Stomach (tissue), 4 donors: Measurements from ENCODE around the gene PIP4K2C.

Source experiments
- EP300 ChIP-seq: sonication (generic); formaldehyde crosslinking; IDR thresholded peaks from one replicate; pipeline ENCODE4 v1.6.1; 2017; ENCODE audit warnings: antibody characterized with exemption
- POLR2A ChIP-seq, 4 donors: fragments of 450-650 bp; IDR thresholded peaks; one replicate each; pipeline ENCODE4 v1.6.1; 2016; ENCODE audit warnings: antibody characterized with exemption in 4 of 4, control low read depth in 2 of 4, mild to moderate bottlenecking in 1 of 4, moderate library complexity in 1 of 4
- POLR2AphosphoS5 ChIP-seq, 3 donors: sonication (generic); formaldehyde crosslinking; IDR thresholded peaks; one replicate each; pipeline ENCODE4 v1.6.1; 2016; ENCODE audit warnings: antibody characterized with exemption in 3 of 3
- TF ChIP-seq, protein P1 (sequence below), 7 experiments: fragments of 450-650 bp in 4 of 7; fragments of 200-600 bp in 3 of 7; sonication (generic) in 3 of 7; IDR thresholded peaks; one replicate each; pipeline ENCODE4 v1.5.1; 2016 to 2019; ENCODE audit warnings: antibody characterized with exemption in 7 of 7, control low read depth in 2 of 7, mild to moderate bottlenecking in 1 of 7

DNA sequence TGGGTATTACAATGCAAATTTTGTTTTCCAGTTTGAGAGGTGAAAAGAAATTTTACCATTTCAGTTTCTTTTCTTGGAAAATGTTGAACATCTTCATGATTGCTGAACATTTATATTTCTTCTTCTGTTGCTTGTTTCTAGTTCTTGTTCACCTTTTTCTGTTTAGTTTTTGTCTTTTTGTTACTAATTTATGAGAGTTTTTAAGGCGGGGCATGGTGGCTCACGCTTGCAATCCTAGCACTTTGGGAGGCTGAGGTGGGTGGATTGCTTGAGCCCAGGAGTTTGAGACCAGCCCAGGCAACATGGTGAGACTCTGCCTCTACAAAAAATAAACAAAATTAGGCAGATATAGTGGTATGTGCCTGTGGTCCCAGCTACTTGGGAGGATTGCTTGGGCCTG, 30.5 kb upstream of the PIP4K2C start:
- TF ChIP-seq POLR2A (IDR thresholded peaks at IDR 0.05) (no peak), EP300 (no peak), POLR2AphosphoS5 (IDR thresholded peaks at IDR 0.05) (no peak)
- TF ChIP-seq, protein P1, sequence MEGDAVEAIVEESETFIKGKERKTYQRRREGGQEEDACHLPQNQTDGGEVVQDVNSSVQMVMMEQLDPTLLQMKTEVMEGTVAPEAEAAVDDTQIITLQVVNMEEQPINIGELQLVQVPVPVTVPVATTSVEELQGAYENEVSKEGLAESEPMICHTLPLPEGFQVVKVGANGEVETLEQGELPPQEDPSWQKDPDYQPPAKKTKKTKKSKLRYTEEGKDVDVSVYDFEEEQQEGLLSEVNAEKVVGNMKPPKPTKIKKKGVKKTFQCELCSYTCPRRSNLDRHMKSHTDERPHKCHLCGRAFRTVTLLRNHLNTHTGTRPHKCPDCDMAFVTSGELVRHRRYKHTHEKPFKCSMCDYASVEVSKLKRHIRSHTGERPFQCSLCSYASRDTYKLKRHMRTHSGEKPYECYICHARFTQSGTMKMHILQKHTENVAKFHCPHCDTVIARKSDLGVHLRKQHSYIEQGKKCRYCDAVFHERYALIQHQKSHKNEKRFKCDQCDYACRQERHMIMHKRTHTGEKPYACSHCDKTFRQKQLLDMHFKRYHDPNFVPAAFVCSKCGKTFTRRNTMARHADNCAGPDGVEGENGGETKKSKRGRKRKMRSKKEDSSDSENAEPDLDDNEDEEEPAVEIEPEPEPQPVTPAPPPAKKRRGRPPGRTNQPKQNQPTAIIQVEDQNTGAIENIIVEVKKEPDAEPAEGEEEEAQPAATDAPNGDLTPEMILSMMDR (IDR thresholded peaks at IDR 0.05): no peak
